H54 (cell line): ENCODE results near the gene INS.
"Not testable (repeated sequence)": the region's sequence is repeated elsewhere in the genome, so short reads cannot be mapped to it uniquely, and the experiment has no call there.

Experiments
- DNase-seq: peaks from one replicate; pipeline ENCODE4 v3.0.0; 2011; ENCODE audit warnings: low spot score, mixed read lengths; ENCODE audit not compliant: insufficient read length
- FAIRE-seq: peaks from 3 replicates; lab custom pipeline; 2011; peaks lifted over from hg19 to GRCh38; lab: Jason Lieb, UNC
- POLR2A ChIP-seq: IDR thresholded peaks from 2 replicates; pipeline ENCODE4 v1.6.1; 2011; ENCODE audit warnings: low read depth, mild to moderate bottlenecking, low read length

INS gene

GRCh38 chr11:2180347-2180746, 19.3 kb upstream of the INS start:
- FAIRE-seq (no peak), DNase-seq (no peak)
- TF ChIP-seq POLR2A, result no peak

DNA sequence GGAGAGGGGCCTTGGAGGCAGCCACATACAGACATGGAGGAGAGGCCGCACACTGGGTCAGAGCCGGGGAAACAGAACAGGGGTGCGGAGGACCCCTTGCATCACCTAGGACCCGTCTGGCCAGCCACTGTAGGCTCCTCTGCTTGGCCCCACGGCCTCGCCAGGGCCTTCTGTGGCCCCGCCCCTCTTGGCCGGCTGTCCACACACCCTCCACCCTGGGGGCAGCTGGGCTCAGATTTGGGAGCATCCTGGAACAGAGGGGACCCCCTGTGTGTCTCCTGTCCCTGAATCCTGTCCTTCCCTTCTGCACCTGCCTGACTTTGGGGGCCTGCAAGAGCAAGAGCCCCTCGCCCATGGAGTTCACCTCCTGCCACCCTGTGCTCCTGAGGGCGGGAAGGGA, 18.5 kb upstream of the INS start:
- FAIRE-seq, result no peak
- no peak for DNase-seq
- TF ChIP-seq POLR2A, result no peak

DNA sequence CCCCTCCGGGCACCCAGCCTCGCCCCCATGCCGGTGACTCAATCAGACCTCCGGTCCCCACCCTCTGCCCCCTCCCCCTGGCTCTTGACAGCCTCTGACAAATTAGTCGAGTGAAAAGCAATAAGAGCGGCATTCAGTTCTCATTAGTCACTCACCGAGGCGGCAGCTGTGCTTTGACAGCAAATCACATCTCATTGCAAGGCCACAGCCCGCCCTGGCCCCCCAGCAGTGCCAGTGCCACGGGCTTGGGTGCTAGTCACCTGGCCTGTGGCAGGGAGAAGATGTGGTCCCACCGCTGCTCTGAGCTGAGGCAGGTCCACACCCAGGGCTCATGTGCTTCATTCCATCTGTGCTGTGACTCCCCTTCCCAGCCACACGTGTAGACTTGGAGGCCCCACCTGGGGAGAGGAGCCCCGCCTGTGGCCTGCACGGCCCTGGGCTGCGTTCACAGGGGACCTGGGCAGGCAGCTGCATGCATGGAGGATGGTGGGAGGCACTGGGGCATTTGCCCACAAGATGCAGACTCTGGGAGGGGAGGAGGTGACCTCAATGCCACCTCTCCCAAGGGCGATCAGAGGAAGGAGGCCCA, 18.0 kb upstream of the INS start:
- no peak for TF ChIP-seq POLR2A
- FAIRE-seq (no peak), DNase-seq (peak; percentile 91)

DNA sequence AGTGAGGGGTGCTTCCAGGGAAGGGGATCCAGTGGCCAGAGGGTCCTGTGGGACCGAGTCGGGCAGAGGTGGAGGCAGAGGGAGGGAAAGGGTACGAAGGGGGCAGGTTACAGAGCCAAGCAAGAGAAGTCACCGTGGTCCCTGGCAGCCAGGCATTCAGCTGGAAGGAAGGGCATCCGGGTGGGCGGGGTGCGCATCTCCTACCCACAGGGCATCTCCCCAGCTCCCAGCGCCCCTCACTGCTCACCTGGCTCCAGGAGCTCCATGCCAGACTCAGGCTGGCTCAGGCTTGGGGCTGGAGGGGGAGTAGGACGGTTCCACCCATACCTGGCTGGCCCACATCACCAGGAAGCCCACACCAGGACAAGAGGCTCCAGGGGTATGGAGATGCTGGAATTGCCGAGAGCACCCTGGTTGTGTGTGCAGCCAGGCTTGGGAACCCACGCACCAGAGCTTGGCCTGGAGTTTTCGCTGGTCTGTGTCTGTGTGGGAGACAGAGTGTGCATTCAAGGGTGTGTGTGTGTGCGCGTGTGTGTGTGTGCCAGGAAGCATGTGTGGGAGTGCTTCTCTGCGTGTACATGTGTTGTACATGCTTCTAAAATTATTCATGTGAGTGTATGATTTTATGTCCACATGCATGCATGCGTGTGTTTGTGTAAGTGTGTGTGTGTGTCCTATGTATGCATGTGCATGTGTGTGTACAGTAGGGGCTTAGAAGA, 17.2 kb upstream of the INS start:
- not testable (repeated sequence) for DNase-seq, FAIRE-seq

DNA sequence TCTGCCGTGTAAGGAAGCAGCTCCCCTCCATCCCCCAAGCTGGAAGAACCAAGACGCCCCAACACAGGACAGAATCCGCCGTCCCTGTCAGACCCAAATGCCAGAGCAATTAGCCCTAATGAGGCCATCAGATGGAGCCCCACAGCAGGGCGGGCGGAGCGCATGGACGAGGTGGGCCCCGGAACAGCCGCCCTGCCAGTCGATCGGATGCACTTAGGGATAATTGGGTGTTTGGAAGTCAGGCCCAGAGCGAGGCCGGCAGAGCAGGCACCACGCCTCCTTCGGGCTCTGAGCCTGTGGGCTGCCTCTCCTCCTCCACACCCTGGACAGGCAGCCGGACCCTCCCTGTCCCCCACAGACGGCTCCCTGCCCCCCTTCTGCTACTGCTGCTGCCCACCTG, 16.1 kb upstream of the INS start:
- no peak for DNase-seq
- no peak for FAIRE-seq
- TF ChIP-seq POLR2A, result no peak

- FAIRE-seq (no peak), DNase-seq (no peak)
- no peak for TF ChIP-seq POLR2A
Observed at GRCh38 chr11:2176389-2176900, 15.4 kb upstream of the INS start.

- no peak for TF ChIP-seq POLR2A
- DNase-seq (peak; percentile 91), FAIRE-seq (no peak)
Observed at GRCh38 chr11:2175659-2176058, 14.7 kb upstream of the INS start.

DNA sequence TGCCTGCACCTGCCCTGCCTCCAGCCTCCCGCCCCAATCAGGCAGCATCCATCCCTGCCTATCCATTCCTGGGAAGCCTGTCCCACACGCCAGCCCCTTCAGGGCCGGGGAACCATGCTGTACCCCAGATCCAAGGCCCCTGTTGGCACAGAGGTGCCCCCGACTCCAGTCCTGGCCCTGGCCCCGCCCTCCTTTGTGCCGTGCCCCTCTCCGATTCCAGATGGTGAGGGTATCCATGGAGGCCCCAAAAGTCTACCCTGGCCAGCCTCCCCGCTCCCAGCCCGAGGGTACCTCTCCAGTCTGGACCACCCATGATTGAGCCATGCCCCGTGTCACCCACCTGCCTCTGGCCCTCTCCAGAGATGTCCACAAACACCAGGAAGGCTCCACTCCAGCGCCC, 13.4 kb upstream of the INS start:
- FAIRE-seq (no peak), DNase-seq (no peak)
- TF ChIP-seq POLR2A, result no peak

- no peak for DNase-seq
- TF ChIP-seq POLR2A, result no peak
- FAIRE-seq, result no peak
Observed at GRCh38 chr11:2173761-2174160, 12.8 kb upstream of the INS start.

DNA sequence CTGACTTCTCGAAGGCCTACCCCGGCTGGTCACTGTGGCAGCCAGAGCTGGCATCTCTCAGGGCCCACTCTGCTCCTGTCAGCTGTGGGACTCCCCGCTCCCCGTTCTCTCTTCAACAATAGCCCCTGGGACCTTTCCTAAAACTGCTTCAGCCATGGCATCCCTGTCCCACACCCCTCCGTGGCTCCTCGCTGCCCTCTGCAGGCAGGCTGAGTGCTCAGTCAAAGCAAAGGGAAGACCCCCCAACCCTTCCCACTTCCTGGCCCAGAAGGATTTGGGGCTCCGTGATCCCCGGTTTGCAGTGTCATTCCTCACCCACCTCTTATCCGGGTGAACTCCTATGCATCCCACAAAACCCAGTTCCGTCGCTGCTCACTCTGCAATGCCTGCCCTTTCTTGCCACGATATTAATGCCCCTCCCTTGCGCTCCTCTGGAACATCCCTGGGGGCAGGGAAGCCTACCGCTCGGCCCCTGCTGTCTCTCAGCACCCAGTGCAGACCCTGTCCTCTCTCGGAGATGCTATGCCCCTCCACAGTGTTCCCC, 12.2 kb upstream of the INS start:
- no peak for DNase-seq

DNA sequence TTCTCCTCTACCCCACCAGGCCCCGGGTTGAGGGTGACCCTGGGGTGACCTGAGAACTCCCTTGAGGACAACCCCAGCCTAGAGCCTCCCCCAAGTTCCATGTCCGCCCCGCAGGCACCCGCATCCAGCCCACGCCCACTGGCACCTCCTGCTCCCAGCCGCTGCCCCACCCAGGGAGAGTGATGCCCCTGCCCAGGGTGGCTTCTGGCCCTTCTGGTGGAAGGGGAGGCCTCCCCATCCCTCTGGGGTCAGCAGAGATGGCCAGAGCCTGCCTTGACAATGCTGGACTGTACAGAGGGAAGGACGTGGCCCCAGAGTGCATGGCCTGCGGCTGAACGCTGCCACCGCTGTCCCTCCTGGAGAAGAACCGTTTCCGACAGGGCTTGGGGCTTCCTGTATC, 11.7 kb upstream of the INS start:
- no peak for DNase-seq
- no peak for TF ChIP-seq POLR2A
- no peak for FAIRE-seq

More for the DNA sequence above, 12.2 kb upstream of the INS start:
- TF ChIP-seq POLR2A, result no peak
- FAIRE-seq, result no peak

DNA sequence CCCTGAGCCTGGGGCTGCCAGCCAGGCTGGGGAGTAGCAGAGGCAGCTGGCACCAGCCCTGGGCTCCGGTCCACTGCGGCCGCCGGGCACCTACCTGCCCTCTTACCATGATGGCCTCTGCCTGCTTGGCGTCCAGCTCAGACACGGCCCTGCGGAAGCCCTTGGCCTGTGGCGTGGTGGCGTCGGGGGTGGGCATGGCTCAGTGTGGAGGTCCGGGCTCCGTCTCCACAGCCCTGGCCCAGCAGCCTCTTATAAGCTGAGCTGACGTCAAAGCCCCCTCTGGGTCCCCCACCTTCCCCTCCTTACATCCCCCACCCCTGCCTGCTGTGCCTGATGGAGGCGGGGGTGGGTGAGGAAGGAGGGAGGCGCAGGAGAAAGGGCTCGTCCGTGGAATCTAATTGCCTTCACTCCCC, 10.6 kb upstream of the INS start, which contains the start of gene TH:
Gene TH (minus strand): TSS at position 225 of the 413 bp plus-strand sequence. CDS start 29 bp downstream, at position 196.
- no peak for FAIRE-seq
- DNase-seq, result no peak
- no peak for TF ChIP-seq POLR2A

DNA sequence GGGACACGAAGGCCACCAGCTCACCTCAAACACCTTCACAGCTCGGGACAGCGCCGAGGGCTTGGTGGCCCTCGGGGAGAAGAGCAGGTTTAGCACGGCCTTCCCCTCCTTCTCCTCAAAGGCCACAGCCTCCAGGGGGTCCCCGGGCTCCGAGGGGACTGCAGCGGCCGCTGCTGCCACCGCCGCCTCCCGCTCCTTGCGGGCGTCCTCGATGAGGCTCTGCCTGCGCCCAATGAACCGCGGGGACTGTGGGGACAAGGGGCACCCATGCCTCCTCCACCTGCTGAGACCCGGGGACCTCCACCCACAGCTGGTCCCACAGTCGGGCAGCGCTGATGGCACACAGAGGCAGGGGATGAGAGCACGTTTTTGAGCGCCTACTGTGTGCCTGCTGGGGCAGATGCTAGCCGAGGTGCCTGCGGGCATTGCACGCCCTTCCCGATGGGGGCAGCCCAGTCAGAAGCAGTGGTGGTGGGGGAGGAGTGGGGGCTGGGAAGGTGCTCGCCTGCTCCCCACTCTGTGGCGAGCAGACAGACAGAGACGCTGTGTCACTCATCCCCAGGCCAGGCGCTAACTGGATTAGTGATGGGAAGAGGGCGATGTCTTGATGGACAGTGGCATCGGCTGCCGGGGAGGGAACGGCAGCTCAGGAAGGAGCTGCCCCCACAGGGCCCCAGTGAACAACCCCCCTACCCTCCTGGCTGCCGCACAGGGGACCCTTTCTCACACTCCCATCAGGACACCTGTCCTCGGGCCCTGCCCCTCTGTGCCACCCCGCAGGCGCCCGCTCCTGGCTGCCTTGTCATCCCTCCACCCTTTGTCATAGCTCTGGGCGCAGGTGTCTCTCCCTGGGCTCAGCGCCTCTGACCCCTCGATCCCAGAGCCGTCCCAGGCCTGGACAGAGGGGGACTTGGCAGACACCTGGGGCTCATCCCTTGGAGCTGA, 8.9 kb upstream of the INS start:
- DNase-seq (no peak), FAIRE-seq (no peak)
- no peak for TF ChIP-seq POLR2A

GRCh38 chr11:2169005-2169378, 8.0 kb upstream of the INS start:
- TF ChIP-seq POLR2A, result no peak
- no peak for DNase-seq
- FAIRE-seq, result no peak
